IMR-90 (cell line): ENCODE data around the gene ISOC2. TPM values are rescaled to one million over a fixed set of nuclear protein-coding genes. Genes with fewer than 3 reads are reported as not detected.

Experiments used
- ATAC-seq: fragments of 200-7000 bp; cut with Tn5 transposase; 2 replicates; pipeline ENCODE4 v1.9.1; 2020; ENCODE audit warnings: low read depth, mild to moderate bottlenecking, moderate library complexity
- BruUV-seq: library from RNA; stranded (reverse); fragments of 400-500 nt; replicated peaks from 2 replicates; lab custom pipeline; 2021; lab: Mats Ljungman, UMichigan
- CTCF ChIA-PET: fragments of 300-600 bp; formaldehyde crosslinking; extraction: SDS; loops from one replicate; lab custom pipeline; 2021; ENCODE audit warnings: antibody characterized with exemption; lab: Yijun Ruan, JAX
- POLR2A ChIA-PET: fragments of 300-600 bp; sonication (Branson Sonifier 250); formaldehyde crosslinking; loops from one replicate; lab custom pipeline; 2022; ENCODE audit warnings: antibody characterized with exemption; ENCODE audit not compliant: unreplicated experiment; lab: Charles Lee
- DNase-seq: peaks from one replicate; pipeline ENCODE4 v3.0.0; 2013
- H2AFZ ChIP-seq: replicated peaks from 2 replicates; pipeline ENCODE3; 2013; ENCODE audit warnings: low read length, mild to moderate bottlenecking; ENCODE audit not compliant: poor library complexity
- H2AK5ac ChIP-seq: 2 replicates; pipeline ENCODE4 v1.6.1; 2013; ENCODE audit warnings: low read depth, low read length, inconsistent platforms
- H2AK9ac ChIP-seq: replicated peaks from 2 replicates; pipeline ENCODE3; 2013; ENCODE audit warnings: mild to moderate bottlenecking, low read depth, low read length, moderate library complexity; ENCODE audit not compliant: poor library complexity
- H2BK120ac ChIP-seq: 2 replicates; pipeline ENCODE4 v1.6.1; 2013; ENCODE audit warnings: low read depth, low read length, inconsistent platforms
- H2BK15ac ChIP-seq: 3 replicates; pipeline ENCODE4 v1.6.1; 2013; ENCODE audit warnings: low read depth, low read length, inconsistent platforms
- H2BK20ac ChIP-seq: 2 replicates; pipeline ENCODE4 v1.6.1; 2013; ENCODE audit warnings: low read depth, mild to moderate bottlenecking, inconsistent platforms, low read length, moderate library complexity
- H2BK5ac ChIP-seq: 2 replicates; pipeline ENCODE4 v1.6.1; 2013; ENCODE audit warnings: mild to moderate bottlenecking, low read depth, low read length, inconsistent platforms; ENCODE audit not compliant: poor library complexity, severe bottlenecking
- H3K14ac ChIP-seq: replicated peaks from 2 replicates; pipeline ENCODE4 v1.6.1; 2013; ENCODE audit warnings: low read depth, low read length, inconsistent platforms
- H3K18ac ChIP-seq: 2 replicates; pipeline ENCODE4 v1.6.1; 2013; ENCODE audit warnings: low read depth, low read length, control low read depth
- H3K23ac ChIP-seq: 2 replicates; pipeline ENCODE4 v1.6.1; 2013; ENCODE audit warnings: low read depth, low read length, inconsistent platforms
- H3K27ac ChIP-seq: 2 replicates; pipeline ENCODE4 v1.5.1; 2013; ENCODE audit warnings: mild to moderate bottlenecking, control low read depth, low read length; ENCODE audit not compliant: insufficient read depth
- H3K27me3 ChIP-seq: 2 replicates; pipeline ENCODE4 v1.6.1; 2013; ENCODE audit warnings: low read length; ENCODE audit not compliant: control insufficient read depth, insufficient read depth
- H3K36me3 ChIP-seq: 2 replicates; pipeline ENCODE4 v1.6.1; 2013; ENCODE audit warnings: low read length, mixed read lengths; ENCODE audit not compliant: control insufficient read depth, insufficient read depth
- H3K4ac ChIP-seq: 2 replicates; pipeline ENCODE4 v1.6.1; 2013; ENCODE audit warnings: low read depth, low read length, inconsistent platforms
- H3K4me1 ChIP-seq: 2 replicates; pipeline ENCODE4 v1.6.1; 2013; ENCODE audit warnings: low read length, mixed read lengths; ENCODE audit not compliant: control insufficient read depth, insufficient read depth
- H3K4me2 ChIP-seq: 2 replicates; pipeline ENCODE4 v1.6.1; 2013; ENCODE audit warnings: low read depth, mild to moderate bottlenecking, control low read depth, low read length, moderate library complexity
- H3K4me3 ChIP-seq: 2 replicates; pipeline ENCODE4 v1.5.1; 2013; ENCODE audit warnings: low read depth, mild to moderate bottlenecking, control low read depth, low read length, moderate library complexity; ENCODE audit not compliant: insufficient read depth
- H3K56ac ChIP-seq: 2 replicates; pipeline ENCODE4 v1.6.1; 2013; ENCODE audit warnings: low read length, inconsistent platforms; ENCODE audit not compliant: insufficient read depth; ENCODE audit errors: extremely low read depth
- H3K79me1 ChIP-seq, 2 experiments: 2 replicates each; pipeline ENCODE4 v1.6.1; 2013; ENCODE audit warnings: low read length in 2 of 2, inconsistent platforms in 1 of 2, low read depth in 1 of 2
- H3K9ac ChIP-seq: 2 replicates; pipeline ENCODE4 v1.6.1; 2013; ENCODE audit warnings: low read depth, low read length, control low read depth
- H3K9me1 ChIP-seq: 2 replicates; pipeline ENCODE4 v1.6.1; 2013; ENCODE audit warnings: low read length, inconsistent platforms; ENCODE audit not compliant: insufficient read depth
- H3K9me3 ChIP-seq: 2 replicates; pipeline ENCODE4 v1.6.1; 2013; ENCODE audit warnings: low read length; ENCODE audit not compliant: control insufficient read depth, insufficient read depth
- H4K20me1 ChIP-seq: 2 replicates; pipeline ENCODE4 v1.6.1; 2013; ENCODE audit warnings: low read length, inconsistent platforms; ENCODE audit not compliant: insufficient read depth
- H4K5ac ChIP-seq: 2 replicates; pipeline ENCODE4 v1.6.1; 2013; ENCODE audit warnings: mild to moderate bottlenecking, low read depth, low read length, control low read depth
- H4K8ac ChIP-seq, 2 experiments: 2 replicates each; pipeline ENCODE4 v1.6.1; 2013; ENCODE audit warnings: low read depth in 2 of 2, low read length in 2 of 2, control low read depth in 1 of 2, inconsistent platforms in 1 of 2
- H4K91ac ChIP-seq: 2 replicates; pipeline ENCODE4 v1.6.1; 2013; ENCODE audit warnings: low read depth, low read length, inconsistent platforms; ENCODE audit not compliant: insufficient read depth
- BHLHE40 ChIP-seq: fragments of 150-350 bp; IDR thresholded peaks from 2 replicates; pipeline ENCODE4 v1.6.1; 2016; ENCODE audit warnings: mild to moderate bottlenecking, low read depth, low read length
- CEBPB ChIP-seq: IDR thresholded peaks from 2 replicates; pipeline ENCODE4 v1.6.1; 2012; ENCODE audit warnings: low read depth, low read length, improper control_type of control experiment
- CHD1 ChIP-seq: IDR thresholded peaks from 2 replicates; pipeline ENCODE4 v1.6.1; 2012; ENCODE audit warnings: low read depth, low read length, improper control_type of control experiment
- CTCF ChIP-seq: conservative IDR thresholded peaks from 2 replicates; pipeline ENCODE4 v1.5.1; 2012; ENCODE audit warnings: mild to moderate bottlenecking, low read depth, low read length, improper control_type of control experiment
- ELK1 ChIP-seq: fragments of 150-350 bp; IDR thresholded peaks from 2 replicates; pipeline ENCODE4 v1.6.1; 2016; ENCODE audit warnings: low read depth, mild to moderate bottlenecking, low read length, moderate library complexity, borderline replicate concordance
- FOS ChIP-seq: fragments of 150-350 bp; IDR thresholded peaks from 2 replicates; pipeline ENCODE4 v1.6.1; 2016; ENCODE audit warnings: low read depth, low read length
- MAFK ChIP-seq: IDR thresholded peaks from 2 replicates; pipeline ENCODE4 v1.6.1; 2012; ENCODE audit warnings: low read depth, low read length, improper control_type of control experiment
- MAZ ChIP-seq: IDR thresholded peaks from 2 replicates; pipeline ENCODE4 v1.6.1; 2012; ENCODE audit warnings: low read depth, mild to moderate bottlenecking, low read length, improper control_type of control experiment, moderate library complexity, borderline replicate concordance
- MXI1 ChIP-seq: IDR thresholded peaks from 2 replicates; pipeline ENCODE4 v1.6.1; 2012; ENCODE audit warnings: low read depth, mild to moderate bottlenecking, low read length, moderate library complexity, borderline replicate concordance
- NFE2L2 ChIP-seq: fragments of 150-350 bp; IDR thresholded peaks from 2 replicates; pipeline ENCODE4 v1.6.1; 2016; ENCODE audit warnings: low read depth, mild to moderate bottlenecking, low read length
- POLR2A ChIP-seq: IDR thresholded peaks from 2 replicates; pipeline ENCODE4 v1.6.1; 2012; ENCODE audit warnings: mild to moderate bottlenecking, low read depth, low read length
- RAD21 ChIP-seq: IDR thresholded peaks from 2 replicates; pipeline ENCODE4 v1.6.1; 2012; ENCODE audit warnings: low read length, improper control_type of control experiment
- RCOR1 ChIP-seq: IDR thresholded peaks from 2 replicates; pipeline ENCODE4 v1.6.1; 2012; ENCODE audit warnings: mild to moderate bottlenecking, low read length, improper control_type of control experiment; ENCODE audit not compliant: insufficient replicate concordance
- RFX5 ChIP-seq: IDR thresholded peaks from 2 replicates; pipeline ENCODE4 v1.8.0; 2012; ENCODE audit warnings: low read depth, mild to moderate bottlenecking, low read length, moderate library complexity
- SMC3 ChIP-seq: fragments of 150-350 bp; IDR thresholded peaks from 2 replicates; pipeline ENCODE4 v1.6.1; 2016; ENCODE audit warnings: low read depth, mild to moderate bottlenecking, antibody characterized with exemption, low read length, moderate library complexity
- USF2 ChIP-seq: fragments of 150-350 bp; IDR thresholded peaks from 2 replicates; pipeline ENCODE4 v1.6.1; 2017; ENCODE audit warnings: mild to moderate bottlenecking, antibody characterized with exemption, low read length, low read depth
- WGBS, 2 experiments: methylation state at CpG; one replicate each; pipeline versions ENCODE4 v1.1.5 to v1.1.7; 2013; ENCODE audit warnings: missing lambda C conversion rate in 2 of 2; ENCODE audit not compliant: insufficient read length in 1 of 2; ENCODE audit errors: extremely low coverage in 2 of 2; 5-methylcytosine and 5-hydroxymethylcytosine counted together
- dilution Hi-C: fragments of 300-500 bp; cut with HindIII; formaldehyde crosslinking; loops from one replicate; pipeline ENCODE4 v1.14.3; 2018; ENCODE audit warnings: low sequenced_read_pairs; ENCODE audit not compliant: unreplicated experiment
- in situ Hi-C: fragments of 300-500 bp; cut with MboI; formaldehyde crosslinking; loops from 3 replicates; pipeline ENCODE4 v1.14.3; 2019; ENCODE audit warnings: low sequenced_read_pairs, inconsistent platforms, mixed read lengths
- intact Hi-C: fragments of 100-400 bp; cut with micrococcal nuclease; formaldehyde crosslinking; loops from 2 replicates; pipeline ENCODE4 v1.10.0; 2022
- polyA plus RNA-seq, 3 experiments: library from polyadenylated mRNA; depleted of rRNA; stranded (reverse); fragments of >200 nt; gene quantifications; 2 replicates each; pipeline ENCODE4 v1.2.3, GENCODE V29; 2012; ENCODE audit warnings: low replicate concordance in 1 of 3
- total RNA-seq: library from RNA; depleted of rRNA; stranded (reverse); fragments of >200 nt; gene quantifications from 2 replicates; pipeline ENCODE4 v1.2.3, GENCODE V29; 2012

The ISOC2 gene
- total and polyA plus RNA-seq, 2 of the 4 experiments (the other 2 are of a cell fraction) = 56.1 to 82.1 TPM

- intact Hi-C loops (loop anchor here (5.0 kb wide), 1 partner anchor 222 kb away; no protein-coding TSS in a partner anchor), in situ Hi-C loops (no loop called here), dilution Hi-C loops (no loop called here)
- H2AK9ac ChIP-seq = no peak overlapping the region
- H2BK120ac ChIP-seq = no peak overlapping the region
- H3K36me3 ChIP-seq = no peaks in the 10 kb centered on the region
- H3K9me1 ChIP-seq = peaks cover 11% of the 10 kb centered on the region
- H3K23ac ChIP-seq = no peak overlapping the region
- BruUV-seq = no TSS peak
- no peak overlapping the region for H2BK15ac ChIP-seq
- no peak overlapping the region for H4K8ac ChIP-seq
- H2BK20ac ChIP-seq = no peak overlapping the region
- H4K5ac ChIP-seq = no peak overlapping the region
- no peak overlapping the region for H3K14ac ChIP-seq
- H3K9me3 ChIP-seq = no peaks in the 10 kb centered on the region
- WGBS, 2 experiments = 40% methylated on average over 2 of the region's 5 CpGs; no CpG with 5 or more reads in 1 of the 2 experiments
- no peaks in the 10 kb centered on the region for H3K79me1 ChIP-seq
- H3K18ac ChIP-seq = no peak overlapping the region
- H2BK5ac ChIP-seq = no peak overlapping the region
- ATAC-seq (no peak), DNase-seq (no peak)
- no peak overlapping the region for H3K27ac ChIP-seq
- CTCF ChIA-PET = no interaction called here
- TF ChIP-seq USF2 (no peak), CHD1 (no peak), RAD21 (no peak), BHLHE40 (no peak), CTCF (no peak), RCOR1 (no peak), MAZ (no peak), CEBPB (no peak), NFE2L2 (no peak), ELK1 (no peak), MAFK (no peak), SMC3 (no peak), FOS (no peak), MXI1 (no peak), RFX5 (no peak), POLR2A (no peak)
- no peak overlapping the region for H3K4ac ChIP-seq
- no peaks in the 10 kb centered on the region for H3K4me1 ChIP-seq
- H3K4me3 ChIP-seq = no peak overlapping the region
- H3K9ac ChIP-seq = no peak overlapping the region
- H3K4me2 ChIP-seq = no peak overlapping the region
- H4K91ac ChIP-seq = no peak overlapping the region
- H2AFZ ChIP-seq = no peak overlapping the region
- no peak overlapping the region for H3K56ac ChIP-seq
- H2AK5ac ChIP-seq = no peak overlapping the region
- H3K27me3 ChIP-seq = peaks cover 47% of the 10 kb centered on the region
- POLR2A ChIA-PET = no interaction called here
- no peaks in the 10 kb centered on the region; the same call in 1 of the 2 replicates for H4K20me1 ChIP-seq
These were observed 22.4 kb downstream of the ISOC2 start for GRCh38 chr19:55439052-55439451.
